GM12878 (cell line): ENCODE data around the gene CLDN6. TPM values are rescaled to one million over a fixed set of nuclear protein-coding genes. Genes with fewer than 3 reads are reported as not detected.

Experiments
- ATAC-seq: fragments of 200-7000 bp; cut with Tn5 transposase; 3 replicates; pipeline ENCODE4 v1.9.1; 2020; ENCODE audit warnings: mild to moderate bottlenecking, moderate library complexity
- BruUV-seq: library from RNA; stranded (reverse); fragments of 400-500 nt; replicated peaks from 2 replicates; lab custom pipeline; 2021; lab: Mats Ljungman, UMichigan
- CTCF ChIA-PET: fragments of 300-600 bp; sonication (Branson Sonifier 250); formaldehyde crosslinking; extraction: SDS; loops from one replicate; lab custom pipeline; 2021; ENCODE audit warnings: inconsistent platforms; lab: Yijun Ruan, JAX
- POLR2A ChIA-PET: fragments of 350-600 bp; formaldehyde crosslinking; extraction: SDS; loops from one replicate; lab custom pipeline; 2021; ENCODE audit warnings: inconsistent platforms; lab: Charles Lee
- RAD21 ChIA-PET: fragments of 300-600 bp; sonication (Branson Sonifier 250); formaldehyde crosslinking; loops from one replicate; lab custom pipeline; 2023; ENCODE audit warnings: antibody characterized with exemption; ENCODE audit not compliant: unreplicated experiment; lab: Charles Lee
- SMC1A ChIA-PET: fragments of 300-600 bp; sonication (Branson Sonifier 250); formaldehyde crosslinking; loops from one replicate; lab custom pipeline; 2023; ENCODE audit not compliant: unreplicated experiment, uncharacterized antibody; lab: Charles Lee
- DNase-seq: peaks from one replicate; pipeline ENCODE4 v3.0.0-alpha.2; 2011; ENCODE audit warnings: low read depth, low spot score
- FAIRE-seq: peaks from 3 replicates; lab custom pipeline; 2011; peaks lifted over from hg19 to GRCh38; lab: Jason Lieb, UNC
- H2AFZ ChIP-seq: 2 replicates; pipeline ENCODE4 v1.6.0; 2011; ENCODE audit warnings: low read depth, low read length, control low read depth; ENCODE audit not compliant: control insufficient read depth
- H3K27ac ChIP-seq: 2 replicates; pipeline ENCODE4 v1.5.1; 2011; ENCODE audit warnings: control low read depth; ENCODE audit not compliant: control insufficient read depth, insufficient read depth
- H3K27me3 ChIP-seq, 2 experiments: replicated peaks in 1 of 2; 2 replicates each; pipeline versions ENCODE4 v1.6.0 to v1.6.1; 2011; ENCODE audit warnings: low read length in 1 of 2; ENCODE audit not compliant: control insufficient read depth in 2 of 2, insufficient read depth in 2 of 2
- H3K36me3 ChIP-seq, 2 experiments: 2 replicates each; pipeline ENCODE4 v1.5.1; 2011; ENCODE audit warnings: low read length in 1 of 2; ENCODE audit not compliant: control insufficient read depth in 2 of 2, insufficient read depth in 2 of 2
- H3K4me1 ChIP-seq: 2 replicates; pipeline ENCODE4 v1.6.1; 2011; ENCODE audit warnings: mild to moderate bottlenecking, low read length, moderate library complexity, mixed read lengths; ENCODE audit not compliant: control insufficient read depth, insufficient read depth
- H3K4me2 ChIP-seq: 2 replicates; pipeline ENCODE4 v1.6.0; 2011; ENCODE audit warnings: control low read depth; ENCODE audit not compliant: control insufficient read depth, insufficient read depth
- H3K4me3 ChIP-seq: fragments of 200-600 bp; sonication (generic); 2 replicates; pipeline ENCODE4 v1.5.1; 2016
- H3K79me2 ChIP-seq: 2 replicates; pipeline ENCODE4 v1.6.0; 2011; ENCODE audit warnings: low read length; ENCODE audit not compliant: control insufficient read depth, insufficient read depth
- H3K9ac ChIP-seq: 2 replicates; pipeline ENCODE4 v1.8.0; 2011; ENCODE audit warnings: low read length, control low read depth, mixed read lengths; ENCODE audit not compliant: control insufficient read depth, insufficient read depth
- H3K9me3 ChIP-seq: replicated peaks from 3 replicates; pipeline ENCODE4 v1.5.1; 2011; ENCODE audit warnings: mild to moderate bottlenecking, low read length; ENCODE audit not compliant: control insufficient read depth, insufficient read depth
- H4K20me1 ChIP-seq: 2 replicates; pipeline ENCODE4 v1.6.0; 2011; ENCODE audit not compliant: control insufficient read depth, insufficient read depth
- DPF2 ChIP-seq: fragments of 450-650 bp; IDR thresholded peaks from 2 replicates; pipeline ENCODE4 v1.6.1; 2017; ENCODE audit warnings: mild to moderate bottlenecking
- EED ChIP-seq: sonication (generic); IDR thresholded peaks from 2 replicates; pipeline ENCODE4 v1.6.1; 2016; ENCODE audit warnings: antibody characterized with exemption, low read depth
- ESRRA ChIP-seq: IDR thresholded peaks from 2 replicates; pipeline ENCODE4 v1.6.1; 2012; ENCODE audit warnings: mild to moderate bottlenecking, low read length, improper control_type of control experiment
- IRF4 ChIP-seq: IDR thresholded peaks from 2 replicates; pipeline ENCODE4 v1.6.1; 2011; ENCODE audit warnings: low read depth, low read length
- PAX8 ChIP-seq: fragments of 450-650 bp; IDR thresholded peaks from 2 replicates; pipeline ENCODE4 v1.6.1; 2017; ENCODE audit warnings: mild to moderate bottlenecking, moderate library complexity
- SMAD5 ChIP-seq: IDR thresholded peaks from 2 replicates; pipeline ENCODE4 v1.6.1; 2016; ENCODE audit warnings: antibody characterized with exemption, low read depth
- SREBF2 ChIP-seq: IDR thresholded peaks from 2 replicates; pipeline ENCODE4 v1.6.1; 2012; ENCODE audit warnings: mild to moderate bottlenecking, low read length
- TBL1XR1 ChIP-seq: IDR thresholded peaks from 2 replicates; pipeline ENCODE4 v1.6.1; 2012; ENCODE audit warnings: low read depth, low read length, improper control_type of control experiment
- ZNF384 ChIP-seq: IDR thresholded peaks from 2 replicates; pipeline ENCODE4 v1.6.1; 2012; ENCODE audit warnings: low read depth, mild to moderate bottlenecking, low read length, improper control_type of control experiment, borderline replicate concordance
- WGBS: methylation state at CpG from one replicate; pipeline ENCODE4 v1.1.6; 2016; ENCODE audit warnings: low lambda C conversion rate; ENCODE audit not compliant: insufficient replicate concordance, insufficient coverage; ENCODE audit errors: missing lambda C conversion rate; 5-methylcytosine and 5-hydroxymethylcytosine counted together
- in situ Hi-C: fragments of 300-500 bp; cut with MboI; formaldehyde crosslinking; loops from 9 replicates; pipeline ENCODE4 v1.14.3; 2018; ENCODE audit warnings: mixed read lengths
- intact Hi-C: fragments of 100-400 bp; cut with micrococcal nuclease; formaldehyde crosslinking; loops from one replicate; pipeline ENCODE4 v1.14.2; 2022; ENCODE audit not compliant: unreplicated experiment
- polyA plus RNA-seq, 11 experiments: library from polyadenylated mRNA; depleted of rRNA in 4 of 11; unstranded in 6 of 11; stranded (reverse) in 5 of 11; fragments of >200 nt; fragmentation: Nextera tagmentation in 4 of 11; fragmentation: Illumina TruSeq in 1 of 11; extraction: Ambion mirVana in 4 of 11; extraction: Trizol in 1 of 11; gene quantifications; 1 replicate in 1 of 11; 2 replicates in 10 of 11; pipeline versions ENCODE4 v1.2.1 to v1.2.3, GENCODE V29; 2011 to 2016; ENCODE audit warnings: inconsistent platforms in 2 of 11, missing spikeins in 2 of 11, low read depth in 1 of 11
- total RNA-seq, 4 experiments: library from RNA; depleted of rRNA in 3 of 4; stranded (reverse); fragments of >200 nt in 3 of 4; fragmentation: Illumina TruSeq in 1 of 4; extraction: Trizol in 1 of 4; gene quantifications; 2 replicates each; pipeline versions ENCODE4 v1.2.1 to v1.2.3, GENCODE V29; 2013 to 2021

CLDN6 gene
- total and polyA plus RNA-seq, 10 of the 15 experiments (the other 5 are each of a cell fraction or from before 2014, with no cell fraction given): 0.15 to 0.26 (median 0.23) TPM; not detected in 7

DNA sequence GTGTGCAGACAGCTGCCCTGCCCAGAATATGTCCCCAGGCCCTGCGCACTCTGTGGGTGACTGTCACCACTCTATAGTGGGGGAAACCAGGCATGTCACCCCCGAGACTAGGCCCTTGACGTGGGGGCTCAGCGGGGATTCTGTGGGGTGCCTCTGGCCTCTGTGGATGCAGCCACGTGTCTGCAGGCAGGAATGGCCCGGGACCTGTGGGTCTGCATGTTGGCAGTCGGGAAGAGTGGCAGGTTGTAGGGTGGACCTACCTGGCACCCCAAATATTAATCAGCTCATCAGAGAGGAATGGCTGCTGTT, 48.4 kb upstream of the CLDN6 start:
- Histone ChIP-seq H3K9ac (peak overlapping the region; percentile 75; the same call in 1 of the 2 replicates), H4K20me1 (no peaks in the 10 kb centered on the region), H3K79me2 (peaks cover 25% of the 10 kb centered on the region), H3K9me3 (no peaks in the 10 kb centered on the region; the same call in 2 of the 3 replicates), H3K36me3 (no peaks in the 10 kb centered on the region; a peak in 2 of 4 replicates), H2AFZ (no peak overlapping the region), H3K27me3 (no peaks in the 10 kb centered on the region), H3K27ac (peak overlapping the region; percentile 25; the same call in 1 of the 2 replicates), H3K4me1 (peaks cover 19% of the 10 kb centered on the region), H3K4me2 (peak overlapping the region; percentile 89), H3K4me3 (peak overlapping the region; percentile 62)
- ATAC-seq: peak; percentile 16; the same call in 2 of the 3 replicates
- ChIA-PET SMC1A (interaction anchor here (1.0 to 6.1 kb wide), 3 partner anchors 10 to 62 kb away, joined by 3 to 52 read pairs (median 7); no protein-coding TSS in a partner anchor), RAD21 (interaction anchor here (1.2 to 1.6 kb wide), 3 partner anchors 32 to 92 kb away, joined by 3 to 6 read pairs (median 4); partner anchors contain the start of gene ZSCAN10), CTCF (interaction anchor here (0.5 to 9.5 kb wide), 6 partner anchors 10 to 200 kb away, joined by 3 to 174 read pairs (median 4); no protein-coding TSS in a partner anchor), POLR2A (interaction anchor here (1.1 to 2.7 kb wide), 3 partner anchors 10 to 72 kb away, joined by 4 to 38 read pairs (median 8); partner anchors contain the start of gene ZNF213)
- intact Hi-C loops: no loop called here
- in situ Hi-C loops: no loop called here
- DNase-seq: no peak
- no peak for FAIRE-seq
- no TSS peak for BruUV-seq
- no peak for TF ChIP-seq PAX8
- no peak for TF ChIP-seq ZNF384
- no peak for TF ChIP-seq ESRRA
- TF ChIP-seq TBL1XR1: no peak
- TF ChIP-seq EED: no peak
- TF ChIP-seq SMAD5: no peak
- TF ChIP-seq DPF2: no peak
- TF ChIP-seq IRF4: no peak
- TF ChIP-seq SREBF2: no peak
- WGBS: 97% methylated on average over 7 of the region's 7 CpGs
